Trophoblast cell (in vitro differentiated cells and primary cell): ENCODE results near the gene PHF3.

Source experiments
- DNase-seq, 2 donors: peaks; one replicate each; pipeline ENCODE4 v3.0.0-alpha.2; 2016
- H2AFZ ChIP-seq: 2 replicates; pipeline ENCODE4 v1.6.1; 2013; ENCODE audit warnings: low read length, moderate library complexity, mild to moderate bottlenecking; ENCODE audit not compliant: insufficient read depth, poor library complexity
- H2AK5ac ChIP-seq: 2 replicates; pipeline ENCODE4 v1.6.1; 2013; ENCODE audit warnings: mild to moderate bottlenecking, low read length
- H2BK120ac ChIP-seq: 2 replicates; pipeline ENCODE4 v1.6.1; 2013; ENCODE audit warnings: low read length, mild to moderate bottlenecking, moderate library complexity; ENCODE audit not compliant: insufficient read depth, poor library complexity
- H2BK12ac ChIP-seq: 2 replicates; pipeline ENCODE4 v1.6.1; 2013; ENCODE audit warnings: mild to moderate bottlenecking, low read length, moderate library complexity
- H2BK5ac ChIP-seq: 2 replicates; pipeline ENCODE4 v1.6.1; 2013; ENCODE audit warnings: low read length, low read depth, moderate library complexity, mild to moderate bottlenecking; ENCODE audit not compliant: poor library complexity
- H3K14ac ChIP-seq: 2 replicates; pipeline ENCODE4 v1.6.1; 2013; ENCODE audit warnings: mild to moderate bottlenecking, low read length
- H3K18ac ChIP-seq: 2 replicates; pipeline ENCODE4 v1.6.1; 2013; ENCODE audit warnings: mild to moderate bottlenecking, low read length
- H3K23ac ChIP-seq: 2 replicates; pipeline ENCODE4 v1.6.1; 2013; ENCODE audit warnings: low read length
- H3K27ac ChIP-seq: 2 replicates; pipeline ENCODE4 v1.5.1; 2013; ENCODE audit warnings: low read depth, mild to moderate bottlenecking, inconsistent platforms, low read length, moderate library complexity
- H3K27me3 ChIP-seq: 2 replicates; pipeline ENCODE4 v1.6.1; 2013; ENCODE audit warnings: inconsistent platforms, mild to moderate bottlenecking, low read length, moderate library complexity; ENCODE audit not compliant: insufficient read depth
- H3K36me3 ChIP-seq, 2 experiments: 1 replicate in 1 of 2; 2 replicates in 1 of 2; pipeline ENCODE4 v1.6.1; 2013; ENCODE audit warnings: low read length in 2 of 2, mild to moderate bottlenecking in 2 of 2, moderate library complexity in 1 of 2; ENCODE audit not compliant: insufficient read depth in 2 of 2, control insufficient read depth in 1 of 2
- H3K4ac ChIP-seq: 2 replicates; pipeline ENCODE4 v1.6.1; 2013; ENCODE audit warnings: low read depth, mild to moderate bottlenecking, low read length, moderate library complexity
- H3K4me1 ChIP-seq, 2 experiments: 1 replicate in 1 of 2; 2 replicates in 1 of 2; pipeline ENCODE4 v1.6.1; 2013; ENCODE audit warnings: low read length in 2 of 2, mild to moderate bottlenecking in 2 of 2, moderate library complexity in 1 of 2; ENCODE audit not compliant: insufficient read depth in 2 of 2, control insufficient read depth in 1 of 2
- H3K4me2 ChIP-seq: 2 replicates; pipeline ENCODE4 v1.6.1; 2013; ENCODE audit warnings: inconsistent platforms, mild to moderate bottlenecking, low read length, moderate library complexity
- H3K4me3 ChIP-seq: 2 replicates; pipeline ENCODE4 v1.5.1; 2013; ENCODE audit warnings: mild to moderate bottlenecking, low read depth, low read length, inconsistent platforms
- H3K79me1 ChIP-seq: one replicate; pipeline ENCODE4 v1.6.1; 2013; ENCODE audit warnings: low read length
- H3K79me2 ChIP-seq: 2 replicates; pipeline ENCODE4 v1.6.1; 2013; ENCODE audit warnings: low read length, mild to moderate bottlenecking; ENCODE audit not compliant: control insufficient read depth, insufficient read depth, poor library complexity
- H3K9ac ChIP-seq: 2 replicates; pipeline ENCODE4 v1.6.1; 2013; ENCODE audit warnings: mild to moderate bottlenecking, low read length
- H3K9me3 ChIP-seq: 2 replicates; pipeline ENCODE4 v1.6.1; 2013; ENCODE audit warnings: low read depth, mild to moderate bottlenecking, control low read depth, inconsistent platforms, low read length; ENCODE audit not compliant: insufficient read depth
- H4K12ac ChIP-seq: 2 replicates; pipeline ENCODE4 v1.6.1; 2013; ENCODE audit warnings: low read depth, mild to moderate bottlenecking, low read length, moderate library complexity
- H4K8ac ChIP-seq: 2 replicates; pipeline ENCODE4 v1.6.1; 2013; ENCODE audit warnings: low read depth, mild to moderate bottlenecking, low read length, moderate library complexity
- H4K91ac ChIP-seq: one replicate; pipeline ENCODE4 v1.6.1; 2013; ENCODE audit warnings: low read depth, mild to moderate bottlenecking, low read length, moderate library complexity
- WGBS: extraction: QIAGEN DNeasy Blood & Tissue Kit; methylation state at CpG from one replicate; pipeline ENCODE4 v1.1.7; 2013; ENCODE audit warnings: missing lambda C conversion rate; ENCODE audit not compliant: insufficient read length, insufficient coverage; ENCODE audit errors: extremely low coverage; 5-methylcytosine and 5-hydroxymethylcytosine counted together

The PHF3 gene

DNA sequence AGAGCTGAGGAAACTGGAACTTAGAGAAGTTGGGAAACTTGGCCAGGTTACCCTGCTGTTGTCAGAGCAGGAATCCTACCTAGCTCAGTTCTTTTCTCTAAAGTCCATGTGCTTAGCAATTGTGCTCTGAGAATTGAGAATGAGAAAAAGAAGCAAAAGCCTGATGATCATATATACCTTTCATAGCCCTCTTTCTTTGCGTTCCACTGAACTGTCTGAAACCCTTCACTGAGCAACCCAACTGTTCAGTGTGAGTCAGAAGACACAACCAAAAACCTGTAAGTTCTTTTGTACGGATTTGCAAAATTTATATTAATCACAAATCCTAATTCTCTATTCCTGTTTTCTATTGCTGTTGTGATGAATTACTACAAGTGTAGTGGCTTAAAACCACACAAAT, 80.6 kb downstream of the PHF3 start:
- Histone ChIP-seq H3K4ac (no peak overlapping the region), H2BK120ac (no peak overlapping the region), H3K27ac (no peak overlapping the region), H3K79me2 (no peaks in the 10 kb centered on the region), H3K4me3 (no peak overlapping the region), H3K23ac (no peak overlapping the region), H4K8ac (no peak overlapping the region), H2BK12ac (no peak overlapping the region), H4K12ac (no peak overlapping the region), H3K4me1 (no peaks in the 10 kb centered on the region), H2BK5ac (no peak overlapping the region), H3K18ac (no peak overlapping the region), H2AFZ (no peak overlapping the region), H3K79me1 (no peaks in the 10 kb centered on the region), H3K27me3 (no peaks in the 10 kb centered on the region), H3K14ac (no peak overlapping the region), H3K36me3 (peaks cover 4 to 17% of the 10 kb centered on the region in 2 experiments), H4K91ac (no peak overlapping the region), H3K9ac (no peak overlapping the region), H3K4me2 (no peak overlapping the region), H2AK5ac (no peak overlapping the region), H3K9me3 (no peaks in the 10 kb centered on the region)
- DNase-seq = no peak
- WGBS = no CpG with 5 or more reads among the region's 2 CpGs

DNA sequence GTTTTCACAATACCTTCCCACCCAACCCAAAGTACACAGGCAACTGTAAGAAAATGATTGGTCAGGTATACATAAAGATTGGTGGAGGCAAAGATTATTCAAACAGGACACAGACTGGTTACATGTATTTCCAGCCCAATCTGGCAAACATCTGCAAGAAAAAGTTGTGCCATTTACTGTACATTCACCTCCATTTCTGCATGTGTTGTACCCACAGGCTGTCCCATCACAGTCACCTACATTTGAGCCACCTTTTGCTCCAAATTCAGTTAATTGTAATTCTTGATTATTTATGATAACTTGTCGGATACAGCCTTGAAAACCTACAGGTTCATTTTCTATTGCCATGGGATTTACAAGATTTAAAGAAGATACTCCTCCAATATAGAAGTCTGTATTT, 85.6 kb downstream of the PHF3 start:
- Histone ChIP-seq H3K9ac (no peak overlapping the region), H2AK5ac (no peak overlapping the region), H3K4me3 (no peak overlapping the region), H2BK12ac (no peak overlapping the region), H3K79me2 (no peaks in the 10 kb centered on the region), H2BK5ac (no peak overlapping the region), H3K18ac (no peak overlapping the region), H3K14ac (no peak overlapping the region), H3K4me1 (no peaks in the 10 kb centered on the region), H2BK120ac (no peak overlapping the region), H3K36me3 (no peaks in the 10 kb centered on the region), H3K27me3 (no peaks in the 10 kb centered on the region), H4K91ac (no peak overlapping the region), H3K79me1 (no peaks in the 10 kb centered on the region), H2AFZ (no peak overlapping the region), H3K4ac (no peak overlapping the region), H3K4me2 (no peak overlapping the region), H4K12ac (no peak overlapping the region), H3K27ac (no peak overlapping the region), H3K23ac (no peak overlapping the region), H3K9me3 (no peaks in the 10 kb centered on the region), H4K8ac (no peak overlapping the region)
- no peak for DNase-seq
- WGBS = no CpG with 5 or more reads among the region's 1 CpG

DNA sequence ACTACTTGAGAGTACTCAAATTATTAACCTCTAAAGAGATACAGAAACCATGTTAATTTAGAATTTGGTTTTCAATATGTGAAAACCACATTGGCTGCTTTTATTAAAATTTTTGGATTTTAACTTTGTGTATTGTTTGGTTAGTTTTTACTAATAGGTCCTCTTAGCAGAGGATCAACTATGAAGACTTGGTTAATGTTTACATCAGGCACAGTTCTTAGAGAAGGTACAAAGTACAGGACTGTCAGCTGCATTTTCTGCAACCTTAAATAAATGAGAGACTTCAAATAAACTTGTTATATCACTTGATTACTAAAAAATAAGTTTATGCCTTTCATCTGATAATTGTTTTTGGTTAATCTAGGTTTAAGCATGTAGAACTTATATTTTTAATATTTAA, 89.1 kb downstream of the PHF3 start:
- no peak overlapping the region for H3K27ac ChIP-seq
- no peaks in the 10 kb centered on the region for H3K27me3 ChIP-seq
- H4K91ac ChIP-seq = no peak overlapping the region
- H3K9me3 ChIP-seq = no peaks in the 10 kb centered on the region
- no peak overlapping the region for H3K14ac ChIP-seq
- H2AFZ ChIP-seq = no peak overlapping the region
- no peak overlapping the region for H3K4ac ChIP-seq
- no peak overlapping the region for H2BK12ac ChIP-seq
- no peak overlapping the region for H3K4me2 ChIP-seq
- no peak overlapping the region for H3K9ac ChIP-seq
- H3K23ac ChIP-seq = no peak overlapping the region
- H4K12ac ChIP-seq = no peak overlapping the region
- H3K18ac ChIP-seq = no peak overlapping the region
- H2BK5ac ChIP-seq = no peak overlapping the region
- no peaks in the 10 kb centered on the region for H3K4me1 ChIP-seq
- H2BK120ac ChIP-seq = no peak overlapping the region
- DNase-seq = no peak
- H3K79me2 ChIP-seq = no peaks in the 10 kb centered on the region
- H4K8ac ChIP-seq = no peak overlapping the region
- no peaks in the 10 kb centered on the region for H3K36me3 ChIP-seq
- no peak overlapping the region for H3K4me3 ChIP-seq
- H3K79me1 ChIP-seq = no peaks in the 10 kb centered on the region
- H2AK5ac ChIP-seq = no peak overlapping the region

DNA sequence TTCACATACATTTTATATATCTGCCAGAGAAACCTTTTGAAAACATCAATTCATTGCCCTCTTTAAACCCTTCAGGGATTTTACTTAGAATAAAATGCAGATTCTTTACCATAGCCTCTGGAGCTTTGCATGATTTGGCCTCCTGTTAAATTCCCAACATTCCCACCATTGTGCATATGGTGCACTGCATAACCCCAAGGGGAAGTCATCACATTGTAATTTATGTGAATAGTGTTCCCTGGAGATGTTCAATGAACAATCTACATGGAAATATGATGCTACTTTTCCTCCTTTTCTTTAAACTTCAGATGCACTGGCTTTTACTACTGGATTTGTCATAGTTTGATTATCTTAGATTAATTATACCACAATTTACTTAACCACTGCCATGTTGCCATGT, 94.7 kb downstream of the PHF3 start:
- H3K79me2 ChIP-seq = no peaks in the 10 kb centered on the region
- H3K9ac ChIP-seq = no peak overlapping the region
- no peaks in the 10 kb centered on the region for H3K9me3 ChIP-seq
- H3K14ac ChIP-seq = no peak overlapping the region
- no peak overlapping the region for H2BK120ac ChIP-seq
- no peaks in the 10 kb centered on the region for H3K79me1 ChIP-seq
- no peak overlapping the region for H2AFZ ChIP-seq
- H3K4ac ChIP-seq = no peak overlapping the region
- H2BK5ac ChIP-seq = no peak overlapping the region
- no peak overlapping the region for H3K23ac ChIP-seq
- H3K27ac ChIP-seq = no peak overlapping the region
- no peak overlapping the region for H4K8ac ChIP-seq
- no peak overlapping the region for H3K4me3 ChIP-seq
- no peak overlapping the region for H3K18ac ChIP-seq
- no peaks in the 10 kb centered on the region for H3K36me3 ChIP-seq
- no peak overlapping the region for H2AK5ac ChIP-seq
- H2BK12ac ChIP-seq = no peak overlapping the region
- no peak overlapping the region for H3K4me2 ChIP-seq
- no peak overlapping the region for H4K12ac ChIP-seq
- H4K91ac ChIP-seq = no peak overlapping the region
- DNase-seq = no peak
- no peaks in the 10 kb centered on the region for H3K4me1 ChIP-seq
- H3K27me3 ChIP-seq = no peaks in the 10 kb centered on the region

DNA sequence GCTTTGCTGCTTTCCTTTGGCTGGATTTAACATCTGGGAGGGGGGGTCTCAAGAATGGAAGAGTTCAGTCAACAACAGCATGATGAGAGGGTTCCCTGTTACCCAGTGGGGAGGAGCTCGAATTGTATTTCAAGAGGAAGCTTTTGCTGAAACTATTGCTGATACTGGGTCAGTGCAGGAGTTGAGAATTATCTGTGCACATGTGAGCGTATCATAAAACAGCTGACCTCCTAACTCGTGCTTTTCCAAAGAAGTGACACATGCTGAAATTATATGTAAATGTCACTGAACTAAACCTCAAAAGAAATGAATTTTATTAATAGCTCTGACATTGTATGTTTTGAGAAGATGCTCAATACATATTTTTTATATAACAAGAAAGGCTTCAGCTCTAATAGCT, 96.3 kb downstream of the PHF3 start:
- Histone ChIP-seq H3K79me1 (no peaks in the 10 kb centered on the region), H2BK5ac (no peak overlapping the region), H3K9me3 (no peaks in the 10 kb centered on the region), H3K36me3 (no peaks in the 10 kb centered on the region), H2BK12ac (no peak overlapping the region), H3K4ac (no peak overlapping the region), H2AK5ac (no peak overlapping the region), H3K79me2 (no peaks in the 10 kb centered on the region), H3K14ac (no peak overlapping the region), H2AFZ (no peak overlapping the region), H3K4me3 (no peak overlapping the region), H3K4me1 (no peaks in the 10 kb centered on the region), H2BK120ac (no peak overlapping the region), H3K27ac (no peak overlapping the region), H4K12ac (no peak overlapping the region), H3K4me2 (no peak overlapping the region), H3K23ac (no peak overlapping the region), H3K27me3 (no peaks in the 10 kb centered on the region), H3K18ac (no peak overlapping the region), H4K91ac (no peak overlapping the region), H3K9ac (no peak overlapping the region), H4K8ac (no peak overlapping the region)
- DNase-seq = no peak
- no CpG with 5 or more reads among the region's 3 CpGs for WGBS
